Hematopoietic multipotent progenitor cell treated with erythropoietin and hydrocortisone succinate and interleukin-3 and kit ligand, for 17 days (in vitro differentiated cells): ENCODE results near the gene INPP5K.
"Not testable (repeated sequence)": the region's sequence is repeated elsewhere in the genome, so short reads cannot be mapped to it uniquely, and the experiment has no call there.

Experiments
- DNase-seq: peaks from one replicate; pipeline ENCODE4 v3.0.0-alpha.2; 2015; ENCODE audit warnings: low spot score

INPP5K gene

GRCh38 chr17:1516388-1517161 is at the start of gene INPP5K:
INPP5K (minus strand) TSS chr17:1516612; CDS start chr17:1516499, 113 bp downstream.
- DNase-seq: peak; percentile 99

GRCh38 chr17:1565877-1566276 is 49.5 kb upstream of the INPP5K start:
- DNase-seq: no peak

GRCh38 chr17:1563786-1564613 is 47.6 kb upstream of the INPP5K start:
- peak; percentile 88 for DNase-seq

DNA sequence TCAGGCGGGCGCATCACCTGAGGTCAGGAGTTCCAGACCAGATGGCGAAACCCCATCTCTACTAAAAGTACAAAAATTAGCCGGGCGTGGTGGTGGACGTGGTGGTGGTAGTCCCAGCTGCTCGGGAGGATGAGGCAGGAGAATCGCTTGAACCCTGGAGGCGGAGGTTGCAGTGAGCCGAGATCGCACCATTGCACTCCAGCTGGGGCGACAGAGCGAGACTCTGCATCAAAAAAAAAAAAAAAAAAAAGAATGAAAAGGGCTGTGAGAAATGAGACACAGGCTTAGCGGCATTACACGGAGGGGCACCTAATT is 47.0 kb upstream of the INPP5K start:
- DNase-seq: not testable (repeated sequence)

- DNase-seq: no peak
Measured at GRCh38 chr17:1562176-1562643, 45.8 kb upstream of the INPP5K start.

DNA sequence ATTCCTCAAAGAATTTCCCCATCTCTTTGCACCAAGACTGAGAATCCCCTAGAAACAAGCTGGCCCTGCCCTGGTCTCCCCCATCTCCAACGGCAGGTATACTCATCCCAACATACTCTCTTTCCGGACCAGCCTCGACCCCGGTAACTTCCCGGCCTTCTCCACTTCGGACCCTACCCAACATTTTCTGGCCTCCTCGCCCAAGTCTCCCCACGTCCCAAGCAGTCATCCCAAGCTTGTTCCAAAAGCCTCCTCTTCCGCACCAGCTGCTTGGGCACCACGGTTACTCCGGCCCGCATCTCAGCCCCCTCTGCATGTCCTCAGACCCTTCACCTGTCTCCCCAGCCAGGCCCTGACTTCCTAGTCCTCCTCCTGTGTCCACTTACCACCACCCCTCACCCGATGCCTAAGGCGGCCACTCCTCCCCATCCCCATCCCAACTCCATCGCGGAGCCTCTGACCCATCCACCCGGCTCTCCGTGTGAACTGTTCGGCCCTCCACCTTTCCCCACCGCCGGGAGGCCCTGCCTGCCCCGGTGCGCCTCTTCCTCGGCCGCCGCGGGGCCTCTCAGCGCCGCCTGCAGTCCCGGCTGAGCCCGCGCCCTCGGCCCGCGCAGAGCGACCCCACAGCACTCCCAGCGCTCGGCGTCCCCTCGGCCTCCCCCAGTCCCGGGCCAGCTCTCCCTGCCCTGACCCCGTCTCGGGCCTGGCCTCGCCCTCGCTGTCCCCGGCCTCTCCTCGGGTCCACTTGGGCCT is 45.2 kb upstream of the INPP5K start:
- peak; percentile 34 for DNase-seq

- no peak for DNase-seq
Measured at GRCh38 chr17:1560858-1561355, 44.5 kb upstream of the INPP5K start.

- DNase-seq: no peak
Measured at GRCh38 chr17:1560101-1560857, 43.9 kb upstream of the INPP5K start.

- no peak for DNase-seq
Measured at GRCh38 chr17:1559047-1560043, 42.9 kb upstream of the INPP5K start.

DNA sequence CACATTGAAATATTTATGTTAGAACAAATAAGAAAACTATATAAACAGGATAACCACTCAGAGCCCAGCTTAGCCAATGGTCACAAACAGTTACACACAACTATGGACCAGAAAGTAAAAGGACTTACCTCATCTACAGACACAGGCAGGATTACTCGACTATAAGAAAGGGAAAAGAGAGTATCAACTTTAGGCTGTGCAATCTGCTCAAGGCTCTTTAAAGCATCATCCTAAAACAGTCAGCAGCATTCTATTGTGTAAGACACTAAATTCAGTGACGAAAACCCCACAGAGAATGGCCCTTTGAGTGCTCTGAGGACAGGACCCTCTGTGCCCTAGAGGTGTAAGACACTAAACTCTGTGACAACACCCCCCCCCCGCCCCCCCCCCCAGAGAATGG is 42.0 kb upstream of the INPP5K start:
- no peak for DNase-seq

GRCh38 chr17:1557355-1558095 is 41.1 kb upstream of the INPP5K start:
- DNase-seq: no peak

- DNase-seq: no peak
Measured at GRCh38 chr17:1555651-1556471, 39.4 kb upstream of the INPP5K start.

GRCh38 chr17:1554751-1555540 is 38.5 kb upstream of the INPP5K start:
- DNase-seq: no peak

DNA sequence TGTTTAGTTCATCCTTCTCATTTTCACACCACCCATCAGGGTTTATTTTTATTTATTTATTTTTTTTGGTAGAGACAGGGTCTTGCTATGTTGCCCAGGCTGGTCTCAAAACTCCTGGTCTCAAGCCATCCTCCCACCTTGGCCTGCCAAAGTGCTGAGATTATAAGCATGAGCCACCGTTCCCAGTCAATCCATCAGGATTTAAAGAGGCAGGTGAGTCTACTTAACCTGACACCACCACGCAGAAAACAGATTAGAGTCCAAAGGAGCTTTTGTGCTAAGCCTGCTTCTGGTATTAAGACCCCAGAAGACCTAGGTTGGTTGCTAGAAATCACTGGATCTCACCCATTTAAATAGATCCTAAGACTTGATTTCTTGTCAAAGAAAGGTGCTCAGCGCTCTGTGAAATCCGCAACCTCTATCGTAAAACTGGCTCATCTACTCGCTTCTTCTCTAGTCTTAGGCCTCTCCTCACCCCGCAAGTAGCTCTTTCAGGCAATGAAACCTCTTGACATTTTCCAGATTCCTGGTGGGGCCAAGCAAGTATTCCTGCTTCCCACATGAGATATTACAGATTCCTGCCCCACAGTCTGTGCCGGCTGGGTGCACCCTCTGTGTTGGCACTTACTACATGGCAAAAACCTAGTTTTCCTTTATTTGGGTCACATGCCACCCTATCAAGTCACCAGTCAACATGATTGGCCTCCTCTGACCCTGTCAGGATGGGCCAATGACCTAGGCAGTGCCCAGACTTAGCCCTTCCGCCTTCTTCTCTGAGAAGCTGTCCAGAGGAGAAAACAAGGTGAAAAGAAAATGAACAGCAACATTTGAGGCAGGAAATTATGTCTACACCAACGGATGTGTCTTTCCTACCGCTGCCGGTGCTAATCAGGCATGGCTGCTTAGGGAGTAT is 37.2 kb upstream of the INPP5K start:
- DNase-seq: no peak

GRCh38 chr17:1552932-1553331 is 36.5 kb upstream of the INPP5K start:
- DNase-seq: no peak

- DNase-seq: no peak
Measured at GRCh38 chr17:1551741-1552140, 35.3 kb upstream of the INPP5K start.

GRCh38 chr17:1548032-1548431 is 31.6 kb upstream of the INPP5K start:
- DNase-seq: no peak
